Gastroesophageal sphincter (tissue), 4 donors: ENCODE data around the gene POM121. TPM values are rescaled to one million over a fixed set of nuclear protein-coding genes. Genes with fewer than 3 reads are reported as not detected.
A peak's percentile ranks its signal among the peaks of the same experiment; 100 is the strongest.
"Not testable (repeated sequence)": the region's sequence is repeated elsewhere in the genome, so short reads cannot be mapped to it uniquely, and the experiment has no call there.

ENCODE experiments used
- ATAC-seq: fragments of 150-250 bp; one replicate; pipeline ENCODE4 v1.9.1; 2016; ENCODE audit warnings: mild to moderate bottlenecking, moderate library complexity
- H3K27ac ChIP-seq, 4 donors: fragments of 200-600 bp; sonication (generic) in 3 of 4; 1 replicate in 3 of 4; 2 replicates in 1 of 4; pipeline ENCODE4 v1.5.1; 2016 to 2019
- H3K27me3 ChIP-seq: fragments of 200-600 bp; sonication (generic); one replicate; pipeline ENCODE4 v1.5.1; 2019
- H3K36me3 ChIP-seq, 2 donors: fragments of 200-600 bp; sonication (generic); one replicate each; pipeline ENCODE4 v1.5.1; 2019; ENCODE audit warnings: control low read depth in 1 of 2
- H3K4me1 ChIP-seq, 3 donors: fragments of 200-600 bp; sonication (generic); 1 replicate in 2 of 3; 2 replicates in 1 of 3; pipeline ENCODE4 v1.5.1; 2016 to 2019; ENCODE audit warnings: control low read depth in 2 of 3
- H3K4me3 ChIP-seq, 2 donors: fragments of 200-600 bp; sonication (generic); one replicate each; pipeline ENCODE4 v1.5.1; 2019; ENCODE audit warnings: mild to moderate bottlenecking in 1 of 2, moderate library complexity in 1 of 2
- H3K9me3 ChIP-seq, 3 donors: fragments of 200-600 bp; sonication (generic); one replicate each; pipeline ENCODE4 v1.5.1; 2017 to 2019; ENCODE audit warnings: control low read depth in 2 of 3
- EP300 ChIP-seq: sonication (generic); formaldehyde crosslinking; IDR thresholded peaks from one replicate; pipeline ENCODE4 v1.6.1; 2017; ENCODE audit warnings: antibody characterized with exemption, mild to moderate bottlenecking
- POLR2A ChIP-seq, 2 donors: fragments of 450-650 bp; IDR thresholded peaks; one replicate each; pipeline ENCODE4 v1.6.1; 2017; ENCODE audit warnings: antibody characterized with exemption in 2 of 2, mild to moderate bottlenecking in 2 of 2, moderate library complexity in 1 of 2
- POLR2AphosphoS5 ChIP-seq: sonication (generic); formaldehyde crosslinking; IDR thresholded peaks from one replicate; pipeline ENCODE4 v1.6.1; 2017; ENCODE audit warnings: antibody characterized with exemption
- WGBS, 2 donors: methylation state at CpG; one replicate each; pipeline ENCODE4 v1.1.5; 2018; ENCODE audit warnings: low coverage in 1 of 2; 5-methylcytosine and 5-hydroxymethylcytosine counted together
- total RNA-seq, 4 donors: library from RNA; depleted of rRNA; stranded (reverse); fragments of >200 nt; gene quantifications; one replicate each; pipeline ENCODE4 v1.1.0, GENCODE V29; 2016
- TF ChIP-seq, protein P1 (sequence below), 4 experiments: fragments of 200-600 bp in 2 of 4; fragments of 450-650 bp in 2 of 4; sonication (generic) in 1 of 4; IDR thresholded peaks; one replicate each; pipeline ENCODE4 v1.5.1; 2017 to 2019; ENCODE audit warnings: antibody characterized with exemption in 4 of 4, mild to moderate bottlenecking in 2 of 4, moderate library complexity in 2 of 4

The POM121 gene
- total RNA-seq, 4 donors from 2014 or later, result 11.8 to 22.1 (median 14.6) TPM

DNA sequence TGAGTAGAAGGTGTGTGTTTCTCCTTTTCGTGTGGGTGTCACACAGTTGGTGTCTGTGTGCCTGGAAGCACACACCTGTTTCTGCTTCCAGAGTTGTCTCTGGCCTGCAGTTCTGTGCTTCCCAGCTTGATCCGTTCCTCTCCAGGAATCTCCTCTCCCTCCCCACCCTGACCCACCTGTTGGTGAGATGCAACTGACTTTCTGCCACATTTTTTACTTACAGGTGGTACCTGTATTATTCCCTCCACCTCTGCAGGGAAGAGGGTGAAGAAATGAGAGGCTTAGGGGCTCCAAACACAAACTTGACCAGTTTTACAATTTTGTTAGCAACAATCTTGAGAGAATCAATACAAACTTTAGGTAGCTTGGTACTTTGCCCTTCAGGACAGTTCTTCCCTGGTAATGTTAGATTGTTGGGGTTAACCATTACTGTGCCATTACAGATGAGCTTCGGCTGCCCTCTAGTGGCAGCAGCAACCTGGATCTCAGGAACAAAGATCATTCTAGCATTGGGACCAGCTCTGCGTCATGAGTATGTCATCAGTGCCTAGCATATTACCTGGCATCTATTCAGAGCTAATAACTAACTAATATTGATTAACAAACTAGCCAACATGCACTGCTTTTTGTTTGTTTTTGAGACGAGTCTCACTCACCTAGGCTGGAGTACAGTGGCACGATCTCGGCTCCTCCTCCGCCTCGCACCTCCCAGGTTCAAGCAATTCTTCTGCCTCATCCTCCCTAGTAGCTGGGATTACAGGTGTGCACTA, 10.0 kb upstream of the POM121 start:
- Histone ChIP-seq H3K27ac (peak overlapping the region in 2 of 4 donors; percentile 29 to 35), H3K4me1 (peaks cover 0 to 15% (median 0%) of the 10 kb centered on the region in 3 donors), H3K36me3 (peaks cover 0 to 47% of the 10 kb centered on the region in 2 donors)
- not testable (repeated sequence) for H3K9me3 ChIP-seq, H3K27me3 ChIP-seq, H3K4me3 ChIP-seq
- 51 to 75% methylated on average over 6 to 9 of the region's 9 CpGs for WGBS, 2 donors
- peak; percentile 51 for ATAC-seq
- TF ChIP-seq, protein P1, sequence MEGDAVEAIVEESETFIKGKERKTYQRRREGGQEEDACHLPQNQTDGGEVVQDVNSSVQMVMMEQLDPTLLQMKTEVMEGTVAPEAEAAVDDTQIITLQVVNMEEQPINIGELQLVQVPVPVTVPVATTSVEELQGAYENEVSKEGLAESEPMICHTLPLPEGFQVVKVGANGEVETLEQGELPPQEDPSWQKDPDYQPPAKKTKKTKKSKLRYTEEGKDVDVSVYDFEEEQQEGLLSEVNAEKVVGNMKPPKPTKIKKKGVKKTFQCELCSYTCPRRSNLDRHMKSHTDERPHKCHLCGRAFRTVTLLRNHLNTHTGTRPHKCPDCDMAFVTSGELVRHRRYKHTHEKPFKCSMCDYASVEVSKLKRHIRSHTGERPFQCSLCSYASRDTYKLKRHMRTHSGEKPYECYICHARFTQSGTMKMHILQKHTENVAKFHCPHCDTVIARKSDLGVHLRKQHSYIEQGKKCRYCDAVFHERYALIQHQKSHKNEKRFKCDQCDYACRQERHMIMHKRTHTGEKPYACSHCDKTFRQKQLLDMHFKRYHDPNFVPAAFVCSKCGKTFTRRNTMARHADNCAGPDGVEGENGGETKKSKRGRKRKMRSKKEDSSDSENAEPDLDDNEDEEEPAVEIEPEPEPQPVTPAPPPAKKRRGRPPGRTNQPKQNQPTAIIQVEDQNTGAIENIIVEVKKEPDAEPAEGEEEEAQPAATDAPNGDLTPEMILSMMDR (IDR thresholded peaks at IDR 0.05), result peak; percentile 30 to 66 (median 64)

DNA sequence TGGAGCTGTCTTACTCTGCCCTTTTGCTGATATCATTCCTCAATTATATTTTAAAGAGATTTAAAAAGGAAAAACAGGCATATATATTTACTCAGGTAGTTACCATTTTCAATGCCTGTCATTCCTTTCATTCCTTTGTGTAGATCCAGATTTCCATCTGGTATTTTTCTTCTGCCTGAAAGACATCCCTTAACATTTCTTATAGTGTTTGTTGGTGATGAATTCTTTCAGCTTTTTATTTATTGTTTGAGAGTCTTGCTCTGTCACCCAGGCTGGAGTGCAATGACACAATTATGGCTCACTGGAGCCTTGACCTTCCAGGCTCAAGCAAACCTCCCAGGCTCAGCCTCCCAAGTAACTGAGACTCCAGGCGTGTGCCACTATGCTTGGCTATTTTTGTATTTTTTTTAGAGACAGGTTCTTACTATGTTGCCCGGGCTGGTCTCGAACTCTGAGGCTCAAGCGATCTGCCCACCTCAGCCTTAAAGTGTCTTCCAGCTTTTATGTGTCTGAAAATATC, 5.6 kb upstream of the POM121 start:
- WGBS, 2 donors, result 81 to 87% methylated on average over 4 of the region's 4 CpGs

DNA sequence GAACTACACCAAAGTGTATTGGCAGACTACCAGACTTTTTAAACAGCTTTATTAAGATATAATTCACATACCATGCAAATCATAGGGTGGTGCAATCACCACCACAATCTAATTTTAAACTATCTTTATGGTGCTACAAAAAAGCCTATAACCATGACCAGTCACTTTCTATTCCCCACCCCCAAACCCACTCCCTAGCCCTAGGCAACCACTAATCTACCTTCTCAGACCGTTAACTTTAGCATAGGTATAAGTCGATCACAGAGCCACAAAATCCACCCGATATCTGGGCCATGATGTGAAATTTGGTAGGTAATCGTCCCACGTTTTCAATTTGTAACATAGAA, 536 bp upstream of the POM121 start:
- Histone ChIP-seq H3K9me3 (no peaks in the 10 kb centered on the region), H3K36me3 (peaks cover 0 to 35% of the 10 kb centered on the region in 2 donors), H3K4me1 (peaks cover 5 to 29% (median 14%) of the 10 kb centered on the region in 3 donors), H3K27me3 (no peaks in the 10 kb centered on the region), H3K4me3 (peak overlapping the region; percentile 86 to 99), H3K27ac (peak overlapping the region; percentile 92 to 98 (median 96))
- ATAC-seq, result no peak
- 0% methylated on average over 3 to 5 of the region's 5 CpGs for WGBS, 2 donors
- TF ChIP-seq EP300, result no peak
- TF ChIP-seq, protein P1 (IDR thresholded peaks at IDR 0.05), result no peak
- no peak for TF ChIP-seq POLR2AphosphoS5
- TF ChIP-seq POLR2A (IDR thresholded peaks at IDR 0.05), result no peak

More for the DNA sequence above, 5.6 kb upstream of the POM121 start:
- H3K9me3 ChIP-seq, result no peaks in the 10 kb centered on the region
- TF ChIP-seq POLR2AphosphoS5, result no peak
- TF ChIP-seq, protein P1 (IDR thresholded peaks at IDR 0.05), result no peak
- no peak overlapping the region for H3K27ac ChIP-seq
- ATAC-seq, result no peak
- no peaks in the 10 kb centered on the region for H3K27me3 ChIP-seq
- peaks cover 0 to 20% of the 10 kb centered on the region in 2 donors for H3K36me3 ChIP-seq
- no peak overlapping the region for H3K4me3 ChIP-seq
- H3K4me1 ChIP-seq, result peaks cover 3 to 23% (median 7%) of the 10 kb centered on the region in 3 donors

DNA sequence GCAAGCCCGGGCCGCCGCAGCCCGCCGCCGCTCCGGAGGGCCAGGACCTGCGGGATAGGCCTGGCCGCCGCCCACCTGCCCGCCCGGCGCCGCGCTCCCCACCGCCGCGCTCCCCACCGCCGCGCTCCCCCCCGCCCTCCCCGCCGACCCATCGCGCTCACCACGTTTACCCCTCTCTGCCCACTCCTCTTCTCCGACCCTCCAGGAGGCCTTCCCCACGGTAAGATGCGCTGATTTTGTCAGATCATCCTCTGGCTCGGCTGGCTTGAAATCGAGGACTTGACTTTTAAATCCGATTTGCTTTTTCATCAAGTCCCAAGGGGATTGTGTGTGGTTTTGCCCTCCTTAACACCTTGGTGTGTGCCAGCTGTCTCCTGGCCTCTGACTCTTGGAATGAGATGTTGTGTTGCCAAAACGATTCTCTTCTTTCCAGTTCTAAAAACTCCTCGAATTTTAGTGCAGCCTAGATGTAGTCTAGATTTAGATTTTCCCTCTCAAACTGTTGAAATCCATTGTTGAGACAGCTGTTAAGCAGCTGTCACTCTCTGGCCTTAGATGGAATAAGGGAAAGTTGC, 738 bp downstream of the POM121 start:
- Histone ChIP-seq H3K4me1 (peaks cover 5 to 29% (median 14%) of the 10 kb centered on the region in 3 donors), H3K4me3 (peak overlapping the region; percentile 86 to 99), H3K27me3 (no peaks in the 10 kb centered on the region), H3K9me3 (no peaks in the 10 kb centered on the region), H3K27ac (peak overlapping the region; percentile 92 to 98 (median 96)), H3K36me3 (peaks cover 0 to 46% of the 10 kb centered on the region in 2 donors)
- 0 to 2% methylated on average over 7 to 11 of the region's 35 CpGs for WGBS, 2 donors
- no peak for ATAC-seq
- no peak for TF ChIP-seq EP300

DNA sequence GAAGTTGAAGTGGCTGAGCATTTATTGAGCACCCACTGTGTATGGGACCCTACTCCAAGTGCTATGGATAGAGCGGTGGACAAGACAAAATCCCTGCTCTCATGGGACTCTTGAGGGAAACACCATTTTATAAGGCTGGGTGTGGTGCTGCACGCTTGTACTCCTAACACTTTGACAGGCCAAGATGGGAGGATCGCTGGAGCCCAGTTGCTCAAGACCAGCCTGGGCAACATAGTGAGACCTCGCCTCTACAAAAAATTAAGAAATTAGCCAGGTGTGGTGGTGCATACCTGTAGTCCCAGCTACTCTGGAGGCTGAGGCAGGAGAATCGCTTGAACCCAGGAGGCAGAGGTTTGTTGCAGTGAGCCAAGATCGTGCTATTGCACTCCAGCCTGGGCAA, 2.9 kb downstream of the POM121 start:
- not testable (repeated sequence) for H3K27me3 ChIP-seq, ATAC-seq, H3K27ac ChIP-seq, H3K9me3 ChIP-seq, H3K4me3 ChIP-seq
- H3K4me1 ChIP-seq, result peaks cover 5 to 29% (median 14%) of the 10 kb centered on the region in 3 donors
- 79 to 82% methylated on average over 3 to 4 of the region's 6 CpGs for WGBS, 2 donors
- peaks cover 0 to 58% of the 10 kb centered on the region in 2 donors for H3K36me3 ChIP-seq

DNA sequence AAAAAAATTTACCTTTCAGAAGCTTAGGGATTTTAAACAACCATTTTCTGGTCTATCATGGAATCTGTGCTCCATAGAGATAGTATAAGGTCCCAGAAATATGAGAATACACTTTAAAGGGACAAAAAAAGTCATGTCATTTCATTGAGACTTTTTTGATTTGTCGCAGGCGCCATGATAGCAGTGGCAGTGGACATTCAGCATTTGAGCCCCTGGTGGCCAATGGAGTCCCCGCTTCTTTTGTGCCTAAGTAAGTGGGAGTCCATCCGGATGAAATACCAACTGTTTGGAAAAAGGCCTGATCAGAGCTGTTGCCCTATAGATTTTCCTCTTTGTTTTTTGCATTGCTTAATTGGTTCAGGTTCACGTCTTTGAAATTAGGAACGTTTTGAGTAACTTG, 3.3 kb downstream of the POM121 start:
- H3K9me3 ChIP-seq, H3K27ac ChIP-seq, ATAC-seq, H3K4me3 ChIP-seq, H3K27me3 ChIP-seq: not testable (repeated sequence)
- Histone ChIP-seq H3K36me3 (peaks cover 0 to 61% of the 10 kb centered on the region in 2 donors), H3K4me1 (peaks cover 5 to 29% (median 14%) of the 10 kb centered on the region in 3 donors)
- 75 to 89% methylated on average over 6 of the region's 6 CpGs for WGBS, 2 donors

DNA sequence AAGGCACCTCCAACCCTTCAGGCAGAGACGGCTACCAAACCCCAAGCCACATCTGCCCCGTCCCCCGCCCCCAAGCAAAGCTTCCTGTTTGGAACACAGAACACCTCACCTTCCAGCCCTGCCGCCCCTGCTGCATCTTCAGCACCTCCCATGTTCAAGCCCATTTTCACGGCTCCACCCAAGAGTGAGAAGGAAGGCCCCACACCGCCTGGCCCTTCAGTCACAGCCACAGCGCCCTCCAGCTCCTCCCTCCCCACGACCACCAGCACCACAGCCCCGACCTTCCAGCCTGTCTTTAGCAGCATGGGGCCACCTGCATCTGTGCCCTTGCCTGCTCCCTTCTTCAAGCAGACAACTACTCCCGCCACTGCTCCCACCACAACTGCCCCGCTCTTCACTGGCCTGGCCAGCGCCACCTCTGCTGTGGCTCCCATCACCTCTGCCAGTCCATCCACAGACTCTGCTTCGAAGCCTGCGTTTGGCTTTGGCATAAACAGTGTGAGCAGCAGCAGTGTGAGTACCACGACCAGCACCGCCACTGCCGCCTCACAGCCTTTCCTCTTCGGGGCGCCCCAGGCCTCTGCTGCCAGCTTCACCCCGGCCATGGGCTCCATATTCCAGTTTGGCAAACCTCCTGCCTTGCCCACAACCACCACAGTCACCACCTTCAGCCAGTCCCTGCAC, 17.3 kb downstream of the POM121 start:
- not testable (repeated sequence) for H3K9me3 ChIP-seq, ATAC-seq, H3K4me1 ChIP-seq, H3K27ac ChIP-seq, H3K4me3 ChIP-seq, H3K27me3 ChIP-seq
- 72% methylated on average over 5 of the region's 20 CpGs; no CpG with 5 or more reads in 1 of the 2 donors for WGBS, 2 donors
- H3K36me3 ChIP-seq, result peaks cover 0 to 60% of the 10 kb centered on the region in 2 donors

DNA sequence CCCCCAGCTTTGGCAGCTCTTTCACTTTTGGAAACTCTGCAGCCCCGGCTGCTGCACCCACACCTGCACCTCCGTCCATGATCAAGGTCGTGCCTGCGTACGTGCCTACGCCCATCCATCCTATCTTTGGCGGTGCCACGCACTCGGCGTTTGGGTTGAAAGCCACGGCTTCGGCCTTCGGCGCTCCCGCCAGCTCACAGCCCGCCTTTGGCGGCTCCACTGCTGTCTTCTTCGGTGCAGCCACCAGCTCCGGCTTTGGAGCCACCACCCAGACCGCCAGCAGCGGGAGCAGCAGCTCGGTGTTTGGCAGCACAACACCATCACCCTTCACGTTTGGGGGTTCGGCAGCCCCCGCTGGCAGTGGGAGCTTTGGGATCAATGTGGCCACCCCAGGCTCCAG, 18.1 kb downstream of the POM121 start:
- not testable (repeated sequence) for H3K4me1 ChIP-seq, H3K9me3 ChIP-seq, ATAC-seq, H3K4me3 ChIP-seq, H3K27me3 ChIP-seq, H3K27ac ChIP-seq
- peaks cover 0 to 59% of the 10 kb centered on the region in 2 donors for H3K36me3 ChIP-seq
- WGBS, 2 donors, result no CpG with 5 or more reads among the region's 25 CpGs

DNA sequence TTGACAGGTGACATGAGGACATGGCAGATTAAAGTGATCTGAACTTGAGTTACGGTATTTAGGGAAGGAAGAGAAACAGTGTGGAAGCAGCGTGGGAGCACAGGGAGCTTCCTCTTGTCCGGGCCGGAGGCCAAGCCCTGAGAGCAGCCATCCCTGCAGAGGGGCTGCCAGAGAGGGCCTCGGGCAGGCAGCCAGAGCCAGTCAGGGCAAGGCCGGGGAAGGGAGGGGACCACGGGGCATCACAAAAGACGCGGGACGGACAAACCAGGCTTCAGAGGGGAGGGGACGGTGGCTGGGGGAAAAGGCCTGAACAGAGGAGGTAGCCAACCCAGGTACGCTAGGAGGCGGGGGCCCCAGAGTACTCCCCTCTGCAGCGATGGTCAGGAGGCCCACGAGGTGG, 20.0 kb downstream of the POM121 start:
- not testable (repeated sequence) for H3K9me3 ChIP-seq, H3K4me3 ChIP-seq, H3K27ac ChIP-seq, ATAC-seq, H3K4me1 ChIP-seq, H3K27me3 ChIP-seq
- 33% methylated on average over 3 of the region's 15 CpGs; no CpG with 5 or more reads in 1 of the 2 donors for WGBS, 2 donors
- H3K36me3 ChIP-seq, result peaks cover 0 to 58% of the 10 kb centered on the region in 2 donors
